Endothelial cell (in vitro differentiated cells): Measurements from ENCODE around the gene CTDNEP1. TPM values are rescaled to one million over a fixed set of nuclear protein-coding genes. Genes with fewer than 3 reads are reported as not detected.

Source experiments
- DNase-seq: peaks from one replicate; pipeline ENCODE4 v3.0.0; 2021; ENCODE audit warnings: low spot score
- H3K27ac Mint-ChIP-seq: one replicate; pipeline ENCODE4 v1.8.0; 2021; ENCODE audit warnings: mixed read lengths, inconsistent platforms; ENCODE audit not compliant: unreplicated experiment
- H3K27me3 Mint-ChIP-seq: one replicate; pipeline ENCODE4 v1.8.0; 2021; ENCODE audit warnings: mild to moderate bottlenecking, moderate library complexity, mixed read lengths, inconsistent platforms; ENCODE audit not compliant: unreplicated experiment
- H3K36me3 Mint-ChIP-seq: one replicate; pipeline ENCODE4 v1.8.0; 2021; ENCODE audit warnings: mild to moderate bottlenecking, low read depth, mixed read lengths, inconsistent platforms; ENCODE audit not compliant: unreplicated experiment
- H3K4me1 Mint-ChIP-seq: one replicate; pipeline ENCODE4 v1.8.0; 2021; ENCODE audit warnings: mild to moderate bottlenecking, mixed read lengths, inconsistent platforms; ENCODE audit not compliant: unreplicated experiment
- H3K4me3 Mint-ChIP-seq: one replicate; pipeline ENCODE4 v1.8.0; 2021; ENCODE audit warnings: mild to moderate bottlenecking, mixed read lengths, inconsistent platforms; ENCODE audit not compliant: unreplicated experiment
- H3K9me3 Mint-ChIP-seq: one replicate; pipeline ENCODE4 v1.8.0; 2021; ENCODE audit warnings: mixed read lengths, inconsistent platforms; ENCODE audit not compliant: unreplicated experiment
- CTCF ChIP-seq: fragments of 200-600 bp; sonication (generic); IDR thresholded peaks from one replicate; pipeline ENCODE4 v1.5.0; 2021; ENCODE audit warnings: antibody characterized with exemption; ENCODE audit not compliant: unreplicated experiment
- total RNA-seq: library from RNA; stranded (reverse); fragmentation: NEBNext Ultra II Directional; extraction: Animal tissue kit (Norgen Biotek cat#: 25700); gene quantifications from one replicate; pipeline ENCODE4 v1.2.1, GENCODE V29; 2021; ENCODE audit not compliant: unreplicated experiment

Gene CTDNEP1
- total RNA-seq, 1 donor from 2014 or later, result 148 TPM

DNA sequence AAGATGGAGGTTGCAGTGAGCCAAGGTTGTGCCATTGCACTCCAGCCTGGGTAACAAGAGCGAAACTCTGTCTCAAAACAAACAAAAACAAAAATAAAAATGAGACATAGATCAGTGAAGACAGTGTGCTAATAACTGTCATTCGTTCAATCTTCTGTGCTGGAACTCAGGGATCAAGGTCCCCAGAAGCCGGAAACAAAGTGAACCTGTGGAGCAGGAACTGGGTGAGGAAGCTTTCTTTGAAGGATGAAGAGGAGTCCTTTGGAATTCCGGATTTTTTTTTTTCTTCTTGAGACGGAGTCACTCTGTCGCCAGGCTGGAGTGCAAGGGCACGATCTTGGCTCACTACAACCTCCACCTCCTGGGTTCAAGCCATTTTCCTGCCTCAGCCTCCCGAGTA lies 27.9 kb upstream of the CTDNEP1 start:
- H3K27ac Mint-ChIP-seq, result no peak overlapping the region
- H3K36me3 Mint-ChIP-seq, result no peaks in the 10 kb centered on the region
- H3K4me1 Mint-ChIP-seq, result peaks cover 15% of the 10 kb centered on the region
- H3K4me3 Mint-ChIP-seq, result no peak overlapping the region
- DNase-seq, result no peak
- peaks cover 10% of the 10 kb centered on the region for H3K27me3 Mint-ChIP-seq
- TF ChIP-seq CTCF, result no peak
- no peaks in the 10 kb centered on the region for H3K9me3 Mint-ChIP-seq

DNA sequence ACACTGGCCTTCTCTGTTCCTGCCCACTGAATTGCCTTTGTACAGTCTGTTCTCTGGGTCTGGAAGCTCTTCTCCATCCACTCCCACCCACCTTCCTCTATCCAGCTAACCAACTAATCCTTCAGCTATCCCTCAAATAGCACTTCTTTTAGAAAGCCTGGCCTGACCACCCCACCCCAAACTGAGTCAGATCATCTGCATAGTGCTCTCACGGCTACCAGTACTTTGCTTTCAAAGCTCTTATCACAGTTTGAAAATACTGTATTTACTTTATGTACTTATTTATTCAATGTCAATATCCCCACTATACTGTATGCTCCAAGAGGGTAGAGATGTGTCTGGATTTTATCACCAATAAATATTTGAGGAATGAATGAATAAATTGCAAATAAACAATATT lies 15.2 kb upstream of the CTDNEP1 start:
- Mint-ChIP-seq H3K9me3 (no peaks in the 10 kb centered on the region), H3K36me3 (no peaks in the 10 kb centered on the region), H3K27me3 (peaks cover 12% of the 10 kb centered on the region), H3K27ac (no peak overlapping the region), H3K4me1 (peaks cover 19% of the 10 kb centered on the region), H3K4me3 (no peak overlapping the region)
- no peak for DNase-seq
- no peak for TF ChIP-seq CTCF

- TF ChIP-seq CTCF, result no peak
- Mint-ChIP-seq H3K27ac (peak overlapping the region; percentile 80), H3K27me3 (peaks cover 9% of the 10 kb centered on the region), H3K4me3 (peak overlapping the region; percentile 96), H3K36me3 (peaks cover 6% of the 10 kb centered on the region), H3K4me1 (peaks cover 20% of the 10 kb centered on the region), H3K9me3 (no peaks in the 10 kb centered on the region)
- DNase-seq, result no peak
Observed at GRCh38 chr17:7263801-7264078, 12.2 kb upstream of the CTDNEP1 start.

DNA sequence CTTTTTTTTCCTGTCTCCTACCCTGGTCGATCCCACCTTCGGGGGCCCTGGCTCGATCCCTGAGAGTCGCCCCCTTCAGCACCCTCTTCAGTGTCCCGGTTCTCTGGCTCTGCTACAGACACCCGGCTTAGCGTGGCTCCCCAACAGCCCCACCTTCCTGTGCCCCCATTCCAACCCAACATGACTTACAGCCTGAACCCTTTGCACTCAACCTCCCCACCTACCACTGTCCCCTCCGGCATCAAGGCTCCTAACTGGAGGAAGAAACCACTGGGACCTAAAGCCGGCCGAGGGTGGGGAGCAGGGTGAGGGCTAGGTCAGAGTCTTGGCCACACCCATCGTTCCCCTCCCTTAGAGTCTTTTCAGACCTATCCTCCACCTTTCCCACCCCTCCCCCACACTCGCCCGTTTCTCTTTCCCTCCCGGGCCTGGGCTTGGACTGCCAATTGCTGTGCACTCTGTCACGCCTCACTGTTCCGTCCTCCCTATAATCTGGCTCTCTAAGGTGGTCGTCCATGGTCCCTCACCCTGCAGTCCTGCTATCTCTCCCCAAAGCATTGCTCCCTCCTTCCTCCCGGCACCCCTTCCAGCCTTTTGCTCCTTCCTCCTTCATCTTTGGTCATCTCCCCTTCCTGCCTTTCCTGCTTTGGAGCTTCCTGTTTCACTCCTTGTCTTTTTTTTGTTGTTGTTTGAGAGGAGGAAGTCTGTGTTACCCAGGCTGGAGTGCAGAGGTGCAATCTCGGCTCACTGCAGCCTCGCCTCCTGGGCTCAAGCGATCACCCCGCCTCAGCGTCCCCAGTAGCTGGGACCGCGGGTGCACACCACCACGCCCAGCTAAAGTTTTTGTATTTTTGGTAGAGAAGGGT lies 11.6 kb upstream of the CTDNEP1 start:
- H3K27me3 Mint-ChIP-seq, result peaks cover 9% of the 10 kb centered on the region
- peaks cover 20% of the 10 kb centered on the region for H3K4me1 Mint-ChIP-seq
- no peaks in the 10 kb centered on the region for H3K9me3 Mint-ChIP-seq
- TF ChIP-seq CTCF, result no peak
- H3K36me3 Mint-ChIP-seq, result peaks cover 6% of the 10 kb centered on the region
- DNase-seq, result peak; percentile 55
- peak overlapping the region; percentile 96 for H3K4me3 Mint-ChIP-seq
- H3K27ac Mint-ChIP-seq, result peak overlapping the region; percentile 80

- H3K27me3 Mint-ChIP-seq, result peaks cover 9% of the 10 kb centered on the region
- H3K36me3 Mint-ChIP-seq, result peaks cover 6% of the 10 kb centered on the region
- no peak for TF ChIP-seq CTCF
- H3K4me3 Mint-ChIP-seq, result peak within 1 kb of the TSS; percentile 96
- no peaks in the 10 kb centered on the region for H3K9me3 Mint-ChIP-seq
- DNase-seq, result peak; percentile 26
- peaks cover 20% of the 10 kb centered on the region for H3K4me1 Mint-ChIP-seq
- peak within 1 kb of the TSS; percentile 80 for H3K27ac Mint-ChIP-seq
Observed at GRCh38 chr17:7262192-7262934, 10.8 kb upstream of the CTDNEP1 start, which contains the start of gene CLDN7. TSS of gene CLDN7 (minus strand) at chr17:7262478. CDS start at chr17:7262043, 435 bp downstream.
